ENCODE data around the gene FAM193A. TPM values are rescaled to one million over a fixed set of nuclear protein-coding genes. Genes with fewer than 3 reads are reported as not detected.
"Not testable (repeated sequence)": the region's sequence is repeated elsewhere in the genome, so short reads cannot be mapped to it uniquely, and the experiment has no call there.

Gene FAM193A
- total RNA-seq, 1 donor from 2014 or later: 14.5 TPM

DNA sequence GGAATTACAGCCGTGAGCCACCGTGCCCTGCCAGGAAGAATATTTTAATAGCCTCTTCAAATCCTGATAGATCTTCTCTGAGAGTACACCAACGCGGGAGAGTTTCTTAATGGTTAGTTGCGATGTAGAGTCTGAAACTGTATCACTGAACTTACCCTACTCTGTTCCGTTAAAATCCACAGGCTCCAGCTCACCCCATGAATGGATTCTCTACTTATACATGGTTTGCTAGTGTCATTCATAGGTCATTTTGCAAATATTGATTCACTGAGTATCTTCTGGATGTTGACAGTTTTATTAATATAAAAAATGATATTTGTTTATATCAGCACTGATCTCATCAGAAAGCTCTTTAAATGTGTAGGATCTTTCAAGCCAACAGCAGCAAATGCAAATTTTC lies 99.9 kb downstream of the FAM193A start:
- intact Hi-C loops (cut with DNase I): no loop called here
- DNase-seq (no peak), ATAC-seq (ENCODE audit: poor library complexity) (no peak)

DNA sequence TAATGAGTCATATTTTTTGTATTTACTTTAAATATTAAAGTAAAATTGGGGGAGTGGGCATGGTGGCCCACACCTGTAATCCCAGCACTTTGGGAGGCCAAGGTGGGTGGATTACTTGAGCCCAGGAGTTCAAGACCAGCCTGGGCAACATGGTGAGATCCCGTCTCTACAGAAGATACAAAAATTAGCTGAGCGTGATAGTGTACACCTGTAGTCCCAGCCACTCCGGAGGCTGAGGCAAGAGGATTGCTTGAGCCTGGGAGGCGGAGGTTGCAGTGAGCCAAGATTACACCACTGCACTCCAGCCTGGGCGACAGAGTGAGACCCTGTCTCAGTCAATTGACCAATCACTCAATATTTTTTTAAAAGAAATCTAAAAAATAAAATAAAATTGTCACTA lies 100.5 kb downstream of the FAM193A start:
- ATAC-seq (ENCODE audit: poor library complexity); DNase-seq; intact Hi-C loops (cut with DNase I): not testable (repeated sequence)

DNA sequence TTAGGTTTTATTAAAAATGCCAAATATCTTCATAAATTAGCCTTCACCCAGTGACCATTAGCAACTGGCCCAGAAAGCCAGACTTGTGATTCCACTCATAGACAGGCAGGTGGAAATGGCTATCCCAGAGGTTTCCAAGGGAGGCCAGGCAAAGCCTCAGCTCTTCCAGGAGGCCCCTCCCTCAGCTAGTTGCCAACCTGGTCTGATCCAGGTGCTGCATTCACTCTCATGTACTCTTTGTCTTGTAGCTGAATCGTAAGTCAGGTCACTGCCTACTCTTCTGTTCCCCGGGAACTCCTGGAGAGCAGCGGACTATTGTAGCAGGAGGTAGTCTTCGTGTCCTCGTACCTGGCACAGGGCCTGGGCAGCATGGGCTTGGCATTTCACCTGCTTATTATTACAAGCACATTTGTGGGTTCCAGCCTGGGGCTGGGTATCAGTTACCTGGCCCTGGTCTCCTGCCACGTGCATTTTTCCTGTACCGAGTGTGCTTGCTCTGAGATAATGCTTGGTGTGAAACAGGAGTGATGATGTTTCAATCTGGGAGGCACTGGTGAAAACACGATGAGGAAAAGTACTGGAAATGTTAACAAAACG lies 101.6 kb downstream of the FAM193A start:
- intact Hi-C loops (cut with DNase I): no loop called here
- DNase-seq (peak; percentile 51), ATAC-seq (ENCODE audit: poor library complexity) (peak; percentile 68)

DNA sequence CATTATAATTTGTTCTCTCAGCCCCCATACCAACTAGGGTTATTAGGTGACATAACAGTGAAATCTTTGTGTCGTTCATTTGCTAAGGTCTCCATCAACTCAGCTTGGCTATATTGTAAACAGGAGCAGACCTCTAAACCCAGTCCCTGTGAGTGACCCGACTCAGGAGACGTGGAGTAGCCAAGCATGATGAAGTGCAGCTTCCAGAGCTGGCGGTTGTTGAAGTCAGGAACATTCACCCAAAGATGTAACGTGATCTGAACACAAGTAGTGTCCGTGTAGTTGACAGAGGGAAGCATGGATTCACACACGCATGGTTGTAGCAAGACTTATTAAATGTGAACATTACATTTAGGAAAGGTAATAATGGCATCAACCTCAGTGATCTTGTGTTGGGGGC lies 102.3 kb downstream of the FAM193A start:
- no peak for ATAC-seq (ENCODE audit: poor library complexity)
- no peak for DNase-seq
- intact Hi-C loops (cut with DNase I): no loop called here

DNA sequence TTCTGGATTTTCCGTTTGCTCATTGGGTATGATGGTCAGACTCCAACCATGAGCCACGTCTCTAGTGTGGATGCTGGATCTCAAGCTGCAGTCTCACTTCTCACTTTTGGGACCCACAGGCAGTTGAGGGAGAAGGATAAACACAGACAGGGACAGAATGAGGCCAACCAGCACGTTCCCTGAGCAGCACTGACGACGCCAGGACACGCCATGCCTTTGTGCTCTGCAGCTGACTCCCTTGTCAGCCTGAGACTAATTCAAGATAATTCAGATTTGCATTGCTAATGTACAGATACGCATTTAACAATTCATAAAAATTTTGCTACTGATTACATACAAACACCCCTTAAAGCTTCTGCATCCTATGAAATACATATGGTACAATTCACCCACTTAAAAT lies 106.5 kb downstream of the FAM193A start:
- no peak for DNase-seq
- ATAC-seq (ENCODE audit: poor library complexity): no peak
- intact Hi-C loops (cut with DNase I): no loop called here

DNA sequence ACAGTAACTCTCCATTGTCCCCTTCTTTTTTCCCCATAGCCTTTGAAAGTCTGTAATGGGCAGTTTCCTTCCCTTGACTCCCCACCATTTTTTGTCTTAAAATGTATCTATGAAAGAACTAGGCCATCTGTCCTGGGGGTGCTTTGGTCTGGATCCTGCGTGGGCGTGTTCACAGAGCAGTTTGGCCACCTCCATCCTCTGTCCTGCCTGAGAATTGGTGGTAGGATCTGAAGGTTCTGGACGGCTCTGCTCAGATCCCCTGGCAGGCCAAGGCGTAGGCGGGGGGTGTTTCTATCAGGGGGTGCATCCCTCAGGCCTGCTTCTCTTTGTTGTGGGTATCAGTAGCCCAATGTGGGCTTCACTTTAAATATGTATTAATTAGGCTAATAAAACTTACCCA lies 107.1 kb downstream of the FAM193A start:
- ATAC-seq (ENCODE audit: poor library complexity) (no peak), DNase-seq (no peak)
- intact Hi-C loops (cut with DNase I): no loop called here

DNA sequence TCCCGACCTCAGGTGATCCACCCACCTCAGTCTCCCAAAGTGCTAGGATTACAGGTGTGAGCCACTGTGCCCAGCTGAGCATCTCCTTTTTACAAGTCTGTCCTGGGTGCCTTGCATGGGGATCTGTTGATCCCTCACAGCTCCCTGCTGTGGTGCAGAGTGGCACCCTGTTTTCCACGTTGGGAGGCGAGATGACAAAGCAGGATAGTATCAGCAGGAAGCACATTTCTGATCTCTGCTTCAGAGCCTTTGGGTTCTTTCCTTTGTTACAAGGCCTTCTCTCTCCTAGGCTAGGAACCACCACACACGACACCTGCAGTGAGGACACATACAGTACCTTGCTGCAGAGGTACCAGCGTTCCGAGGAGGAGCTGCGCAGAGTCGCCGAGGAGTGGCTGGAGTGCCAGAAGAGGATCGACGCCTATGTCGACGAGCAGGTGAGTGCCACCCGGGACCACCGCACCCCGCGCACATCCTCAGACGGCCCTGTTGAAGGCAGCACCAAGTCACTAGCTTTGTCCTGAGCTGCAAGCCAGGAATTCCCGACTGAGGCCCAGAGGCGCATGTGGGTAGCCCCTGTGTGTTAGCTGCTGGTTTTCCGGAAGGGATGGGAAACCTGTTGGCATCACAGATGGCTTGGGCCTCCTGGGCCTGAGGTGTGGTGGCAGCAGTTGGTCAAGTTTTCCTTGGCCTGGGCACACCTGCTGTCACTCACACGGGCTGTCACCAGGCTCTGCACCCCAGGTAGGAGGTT lies 110.1 kb downstream of the FAM193A start:
- no peak for DNase-seq
- ATAC-seq (ENCODE audit: poor library complexity): no peak
- intact Hi-C loops (cut with DNase I): no loop called here

DNA sequence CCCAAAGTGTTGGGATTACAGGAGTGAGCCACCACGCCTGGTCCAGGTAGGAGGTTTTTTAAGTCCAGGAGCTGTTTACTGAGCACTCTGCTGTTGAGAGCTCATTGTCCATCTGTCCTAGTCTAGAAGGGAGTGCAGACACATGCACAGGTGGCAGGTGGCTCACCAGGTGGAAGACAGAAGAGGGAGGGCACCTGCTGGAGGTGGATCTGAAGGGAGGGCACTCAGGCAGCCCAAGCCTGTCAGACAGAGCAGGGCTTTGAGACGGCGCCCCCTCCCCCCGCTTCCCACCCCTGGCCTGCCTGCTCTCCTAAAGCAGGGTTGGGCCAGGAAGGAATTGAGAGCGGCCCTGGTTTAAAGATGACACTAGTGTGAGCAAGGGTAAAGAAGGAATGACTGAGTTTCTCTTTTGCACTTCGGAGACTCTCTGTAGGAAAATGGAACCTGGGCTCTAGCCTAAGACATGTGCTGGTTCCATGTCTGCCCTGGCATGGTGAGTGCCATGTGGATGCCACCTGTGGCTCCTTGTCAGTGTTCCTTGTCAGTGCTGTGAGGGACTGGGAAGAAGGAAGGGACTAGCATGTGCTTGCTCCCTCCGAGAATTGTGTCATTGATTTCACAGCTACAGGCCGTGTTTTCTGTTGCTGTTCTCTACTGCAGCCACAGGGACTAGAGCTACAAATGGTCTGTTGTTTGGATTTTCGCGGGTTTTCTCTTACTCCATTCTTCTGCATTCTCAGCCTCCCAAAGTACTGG lies 111.1 kb downstream of the FAM193A start:
- intact Hi-C loops (cut with DNase I): no loop called here
- ATAC-seq (ENCODE audit: poor library complexity): no peak
- no peak for DNase-seq

DNA sequence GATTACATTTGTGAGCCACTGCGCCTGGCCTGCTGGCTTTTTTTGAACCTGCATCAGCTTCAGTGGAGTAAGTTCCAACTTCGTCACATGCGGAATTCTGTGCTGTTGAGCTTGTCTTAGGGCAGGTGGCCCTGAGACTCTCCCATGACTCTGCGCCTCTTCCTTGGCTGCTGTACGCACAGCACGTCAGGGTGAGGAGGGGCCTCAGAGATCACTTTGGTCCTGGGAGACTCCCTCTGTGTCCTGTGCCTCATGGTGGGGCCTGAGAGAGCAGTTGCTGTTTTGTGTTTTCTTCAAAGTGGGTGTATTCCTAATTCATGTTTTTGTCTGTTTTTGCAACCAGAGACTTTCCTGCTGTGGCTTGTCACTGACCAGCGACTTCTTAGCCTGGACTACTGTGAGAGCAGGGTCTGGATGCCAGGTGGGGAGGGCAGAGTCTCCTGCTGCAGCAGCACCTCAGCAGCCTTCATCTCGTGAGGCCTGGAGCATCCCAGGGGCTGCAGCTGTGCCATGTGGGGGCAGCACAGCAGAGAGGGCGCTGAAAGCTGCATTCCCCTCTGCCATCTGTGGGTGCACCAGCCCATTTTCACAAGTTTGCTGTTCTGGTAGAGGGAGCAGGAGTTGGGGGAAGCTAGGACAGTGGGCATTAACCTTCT lies 111.8 kb downstream of the FAM193A start:
- intact Hi-C loops (cut with DNase I): no loop called here
- DNase-seq: no peak
- ATAC-seq (ENCODE audit: poor library complexity): no peak

DNA sequence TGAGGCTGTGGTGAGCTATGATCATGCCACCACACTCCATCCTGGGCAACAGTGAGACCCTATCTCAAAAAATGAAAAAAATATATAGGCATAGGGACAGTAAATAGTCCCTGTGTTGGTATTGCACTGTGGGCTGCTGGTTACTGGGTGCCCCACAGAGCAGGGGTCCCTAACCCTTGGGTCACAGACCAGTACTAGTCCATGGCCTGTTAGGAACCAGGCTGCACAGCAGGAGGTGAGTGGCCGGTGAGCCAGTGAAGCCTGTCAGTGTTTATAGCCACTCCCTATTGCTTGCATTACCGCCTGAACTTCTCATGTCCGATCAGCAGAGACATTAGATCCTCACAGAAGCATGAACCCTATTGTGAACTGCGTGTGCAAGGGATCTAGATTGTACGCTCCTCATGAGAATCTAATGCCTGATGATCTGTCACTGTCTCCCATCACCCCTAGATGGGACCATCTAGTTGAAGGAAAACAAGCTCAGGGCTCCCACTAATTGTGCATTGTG lies 113.2 kb downstream of the FAM193A start:
- intact Hi-C loops (cut with DNase I): no loop called here
- DNase-seq (no peak), ATAC-seq (ENCODE audit: poor library complexity) (no peak)

DNA sequence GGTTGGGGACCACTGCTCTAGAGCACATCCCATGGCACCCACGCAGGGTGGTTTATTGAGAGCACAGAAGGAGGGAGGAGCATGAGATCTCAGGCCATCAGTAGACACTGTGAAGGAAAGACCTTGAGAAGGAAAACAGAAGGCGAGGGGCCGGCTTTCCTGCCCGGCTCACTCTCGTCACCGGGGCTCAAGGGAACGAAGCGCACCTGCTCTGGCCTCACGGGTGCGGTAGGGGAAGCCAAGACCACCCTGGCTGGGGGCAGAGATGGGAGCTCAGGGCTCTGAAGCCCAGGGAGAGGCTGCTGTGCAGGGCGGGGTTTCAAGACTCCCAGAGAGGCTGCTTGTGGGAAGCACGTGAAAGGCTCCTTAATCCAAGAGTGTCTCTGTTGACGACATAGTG lies 113.8 kb downstream of the FAM193A start:
- DNase-seq (no peak), ATAC-seq (ENCODE audit: poor library complexity) (no peak)
- intact Hi-C loops (cut with DNase I): no loop called here

DNA sequence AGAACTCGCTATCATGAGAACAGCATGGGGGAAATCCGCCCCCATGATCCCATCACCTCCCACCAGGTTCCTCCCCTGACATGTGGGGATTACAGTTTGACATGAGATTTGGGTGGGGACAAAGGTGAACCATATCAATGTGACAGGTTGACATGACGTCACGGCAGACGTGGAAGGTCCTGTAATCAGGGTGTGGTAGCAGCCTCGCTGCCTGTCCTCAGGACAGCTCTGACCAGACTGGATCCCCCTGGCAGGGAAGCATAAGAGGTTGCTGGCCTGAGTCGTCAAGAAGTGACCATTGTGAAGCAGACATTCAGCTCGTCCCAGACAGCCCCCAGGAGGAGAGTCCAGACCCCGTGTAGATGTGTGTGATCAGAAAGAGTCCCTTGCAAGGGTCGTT lies 115.1 kb downstream of the FAM193A start:
- intact Hi-C loops (cut with DNase I): no loop called here
- ATAC-seq (ENCODE audit: poor library complexity): no peak
- DNase-seq: no peak

DNA sequence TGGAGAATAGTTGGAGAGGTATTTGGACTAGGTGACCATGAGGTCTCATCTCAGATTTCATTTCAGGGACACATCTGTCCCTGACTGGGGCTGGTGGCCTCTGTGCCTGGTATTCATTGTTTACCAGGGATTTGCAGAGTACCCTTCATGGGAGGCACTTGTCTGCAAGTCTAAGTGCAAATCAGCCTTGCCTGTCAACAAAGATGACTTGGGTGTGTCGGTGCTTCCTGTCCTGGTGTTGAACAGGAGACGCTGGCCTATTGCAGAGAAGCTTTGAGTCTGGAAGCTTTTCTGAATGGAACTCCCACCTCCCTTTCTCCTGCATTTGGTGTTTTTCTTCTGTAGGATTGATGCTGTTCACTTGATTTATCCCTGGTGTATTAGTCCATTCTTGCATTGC lies 115.6 kb downstream of the FAM193A start:
- intact Hi-C loops (cut with DNase I): no loop called here
- no peak for ATAC-seq (ENCODE audit: poor library complexity)

DNA sequence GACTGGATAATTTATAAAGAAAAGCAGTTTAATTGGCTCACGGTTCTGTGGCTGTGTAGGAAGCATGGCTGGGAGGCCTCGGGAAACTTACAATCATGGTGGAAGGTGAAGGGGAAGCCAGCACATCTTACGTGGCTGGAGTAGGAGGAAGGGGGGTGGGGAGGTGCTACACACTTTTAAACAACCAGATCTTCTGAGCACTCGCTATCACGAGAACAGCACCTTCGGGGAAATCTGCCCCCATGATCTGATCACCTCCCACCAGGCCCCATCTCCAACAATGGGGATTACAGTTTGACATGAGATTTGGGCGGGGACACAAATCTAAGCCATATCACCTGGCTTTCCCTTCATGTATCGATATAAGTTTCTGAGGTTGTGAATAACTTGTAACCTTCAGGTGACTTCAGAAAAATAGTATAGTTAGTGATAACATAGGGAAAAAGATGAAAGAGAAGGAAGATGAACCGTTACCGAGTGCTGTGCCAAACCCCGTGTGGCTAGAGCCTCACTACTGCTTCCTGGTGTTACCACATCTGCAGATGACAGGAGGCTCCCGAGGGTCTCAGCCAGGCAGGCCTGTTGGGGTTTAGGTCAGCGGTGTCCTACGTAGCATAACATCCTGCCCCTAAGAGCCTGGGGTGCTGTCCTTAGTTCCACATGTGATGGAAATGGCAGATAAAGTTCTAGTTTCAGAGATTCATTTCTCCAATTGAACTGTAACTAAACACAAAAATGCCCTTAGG lies 116.1 kb downstream of the FAM193A start:
- ATAC-seq (ENCODE audit: poor library complexity): no peak

More for the DNA sequence above, 115.6 kb downstream of the FAM193A start:
- no peak for DNase-seq

DNA sequence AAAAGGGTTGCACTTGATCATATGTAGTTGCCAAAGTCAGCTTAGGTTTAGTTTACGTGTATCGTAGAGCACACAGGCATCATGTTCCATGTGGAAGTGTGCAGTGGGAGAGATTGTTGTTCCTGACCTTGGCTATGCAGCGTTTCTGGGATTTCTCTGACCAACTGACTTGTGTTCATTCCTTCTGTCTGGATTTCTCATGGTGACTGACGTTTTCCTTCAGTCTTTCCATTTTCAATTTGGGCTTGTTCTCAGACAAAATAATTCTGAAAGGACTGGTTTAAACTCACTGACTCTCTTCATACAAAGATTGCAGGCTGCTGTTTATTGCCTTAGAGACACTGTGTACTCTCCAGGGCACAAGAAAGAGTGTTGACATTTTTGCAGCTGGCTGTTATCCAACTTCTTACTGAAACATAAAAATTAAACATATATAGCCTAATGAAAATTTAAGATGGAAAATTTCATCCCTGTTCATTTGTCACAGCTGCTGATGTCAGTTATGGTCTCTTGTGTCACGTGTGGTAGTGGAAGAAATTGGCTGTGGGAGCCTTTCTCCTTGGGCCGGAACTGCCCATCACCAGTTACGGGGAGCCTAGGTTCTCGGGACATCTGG lies 124.3 kb downstream of the FAM193A start:
- DNase-seq (no peak), ATAC-seq (ENCODE audit: poor library complexity) (peak; percentile 57)

More for the DNA sequence above, 116.1 kb downstream of the FAM193A start:
- DNase-seq: no peak
- intact Hi-C loops (cut with DNase I): no loop called here

DNA sequence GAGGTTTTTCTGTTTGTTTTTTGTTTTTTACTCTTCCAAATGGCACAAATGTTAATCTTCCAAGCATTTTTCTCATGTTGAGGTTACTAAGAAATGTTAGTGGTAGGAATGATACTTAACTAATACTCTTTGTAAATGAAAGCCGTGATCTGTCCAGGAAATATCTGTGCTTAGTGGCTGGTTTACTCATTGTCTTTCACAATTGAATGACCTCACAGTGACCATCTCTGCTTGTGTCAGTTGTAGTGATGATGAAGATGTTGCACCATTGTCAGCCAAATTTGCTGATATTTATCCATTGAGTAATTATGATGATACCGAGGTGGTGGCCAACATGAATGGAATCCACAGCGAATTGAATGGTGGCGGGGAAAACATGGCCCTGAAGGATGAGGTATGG lies 126.2 kb downstream of the FAM193A start:
- ATAC-seq (ENCODE audit: poor library complexity) (no peak), DNase-seq (no peak)
- intact Hi-C loops (cut with DNase I): no loop called here

More for the DNA sequence above, 124.3 kb downstream of the FAM193A start:
- intact Hi-C loops (cut with DNase I): no loop called here

DNA sequence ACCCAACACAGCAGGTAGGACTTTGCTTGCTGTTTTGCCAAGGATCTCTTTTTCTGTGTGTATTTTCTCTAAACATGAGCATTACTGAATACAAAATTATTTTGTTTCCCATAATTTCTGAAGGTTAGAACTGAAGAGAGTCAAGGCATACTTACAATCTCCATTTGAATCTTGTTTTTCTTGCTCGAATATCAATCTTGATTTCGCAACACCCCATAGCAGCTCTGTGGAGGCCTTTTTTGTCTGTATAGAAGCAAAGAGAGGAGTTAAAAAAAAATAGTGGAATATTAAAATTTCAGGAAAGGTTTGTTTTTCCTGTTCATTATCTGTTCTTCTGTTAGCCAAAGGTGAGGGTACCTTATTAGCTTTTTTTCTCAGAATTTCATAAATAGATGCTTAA lies 126.8 kb downstream of the FAM193A start:
- intact Hi-C loops (cut with DNase I): no loop called here
- ATAC-seq (ENCODE audit: poor library complexity) (no peak), DNase-seq (no peak)

DNA sequence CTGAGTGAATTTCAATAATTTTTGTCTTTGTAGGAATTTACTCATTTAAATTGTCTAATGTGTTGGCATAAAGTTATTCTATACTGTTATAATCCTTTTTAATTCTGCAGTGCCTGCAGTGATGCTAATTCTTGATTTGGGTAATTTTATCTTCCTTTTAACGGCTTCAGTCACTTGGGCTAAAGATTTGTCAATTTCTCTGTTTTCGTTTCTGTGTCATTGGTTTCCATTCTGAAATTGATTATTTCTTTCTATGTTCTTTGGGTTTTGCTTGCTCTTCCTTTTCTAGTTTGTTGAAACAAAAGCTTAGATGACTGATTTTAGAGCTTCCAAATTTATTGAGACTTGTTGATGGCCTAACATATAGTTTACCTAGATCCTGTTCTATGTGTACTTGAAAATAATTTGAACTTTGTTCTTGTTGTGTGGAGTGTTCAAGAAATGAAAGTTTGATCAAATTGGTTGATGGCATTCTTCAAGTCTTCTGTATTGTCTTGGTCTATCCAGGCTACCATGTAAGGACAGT lies 130.3 kb downstream of the FAM193A start:
- ATAC-seq (ENCODE audit: poor library complexity) (no peak), DNase-seq (no peak)
- intact Hi-C loops (cut with DNase I): no loop called here

Measured in Right ventricle myocardium superior (tissue), 1 donor.